ENCODE data around the gene DNAJC5. TPM values are rescaled to one million over a fixed set of nuclear protein-coding genes. Genes with fewer than 3 reads are reported as not detected.

The DNAJC5 gene
- total and polyA plus RNA-seq, 2 of the 8 experiments (the other 6 are each of a cell fraction or from before 2014, with no cell fraction given) = 19.2 to 31.2 TPM

DNA sequence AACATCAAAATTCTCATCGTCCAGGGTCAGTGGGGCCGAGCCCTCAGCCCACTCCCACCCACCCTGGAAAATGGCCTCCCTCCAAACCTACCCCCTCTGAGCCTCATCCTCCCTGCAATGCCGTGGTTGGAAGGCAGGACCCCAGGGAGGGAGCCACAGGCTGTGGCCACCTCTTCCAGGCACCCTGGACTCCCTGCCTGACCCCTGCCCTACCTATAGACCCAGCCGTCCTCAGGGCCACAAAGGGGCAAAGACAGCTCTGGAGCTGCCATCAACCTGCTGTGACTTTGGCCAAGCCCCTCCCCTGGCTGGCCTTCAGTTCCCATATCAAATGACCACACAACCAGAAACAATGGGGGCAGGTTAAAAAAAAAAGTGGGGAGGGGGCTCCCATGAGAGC, 63.5 kb downstream of the DNAJC5 start:
- Histone ChIP-seq H3K36me3 (ENCODE audit: control insufficient read depth in 2 of 4, insufficient read depth in 4 of 4, low read length in 3 of 4) (peaks cover 9 to 31% (median 22%) of the 10 kb centered on the region in 4 experiments; a peak in 6 of 8 replicates), H2BK12ac (ENCODE audit: low read depth, low read length) (peak overlapping the region; percentile 63; the same call in 1 of the 2 replicates), H4K5ac (ENCODE audit: insufficient read length, low read depth, low read length) (peak overlapping the region; percentile 70), H3K23me2 (ENCODE audit: low read depth, low read length) (peaks cover 8% of the 10 kb centered on the region; the same call in 1 of the 2 replicates), H3K14ac (ENCODE audit: insufficient read length) (no peak overlapping the region), H3K4ac (replicated peaks; ENCODE audit: insufficient read length, low read depth, low read length) (peak overlapping the region; percentile 78), H3K18ac (ENCODE audit: extremely low read depth, low read length) (no peak overlapping the region), H3K27ac (ENCODE audit: low read depth, low read length) (no peak overlapping the region), H3K4me3 (ENCODE audit: extremely low read depth in 1 of 4, insufficient read depth in 2 of 4, low read depth in 3 of 4, low read length in 4 of 4) (no peak overlapping the region), H4K20me1 (replicated peaks in 1 of 2; ENCODE audit: control insufficient read depth in 1 of 2, insufficient read depth in 2 of 2, low read length in 2 of 2) (peaks cover 10 to 15% of the 10 kb centered on the region in 2 experiments), H2AFZ (ENCODE audit: low read length) (no peak overlapping the region), H2BK120ac (replicated peaks; ENCODE audit: low read depth, low read length) (no peak overlapping the region), H3K9me3 (ENCODE audit: insufficient read depth in 2 of 2, low read depth in 1 of 2, low read length in 1 of 2) (peaks cover 3 to 12% of the 10 kb centered on the region in 2 experiments; a peak in 3 of 4 replicates), H3K79me1 (ENCODE audit: low read depth, low read length) (peaks cover 13% of the 10 kb centered on the region), H2BK20ac (ENCODE audit: low read length) (no peak overlapping the region; the same call in 1 of the 2 replicates), H3K4me1 (replicated peaks in 1 of 4; ENCODE audit: control insufficient read depth in 3 of 4, insufficient read depth in 4 of 4, low read length in 3 of 4) (peaks cover 0 to 19% (median 12%) of the 10 kb centered on the region in 4 experiments; a peak in 6 of 7 replicates), H4K91ac (replicated peaks; ENCODE audit: insufficient read length, low read length) (no peak overlapping the region), H2BK5ac (ENCODE audit: low read depth, low read length) (peak overlapping the region; percentile 58), H3K4me2 (ENCODE audit: insufficient read depth in 1 of 2, low read depth in 2 of 2, low read length in 2 of 2) (peak overlapping the region; percentile 33 to 61), H2BK15ac (ENCODE audit: low read length) (peak overlapping the region; percentile 46; the same call in 1 of the 2 replicates), H3K27me3 (replicated peaks in 1 of 4; ENCODE audit: control insufficient read depth in 3 of 4, extremely low read depth in 1 of 4, insufficient read depth in 3 of 4, low read length in 3 of 4) (no peaks in the 10 kb centered on the region), H3K23ac (ENCODE audit: insufficient read length) (no peak overlapping the region), H3K56ac (replicated peaks; ENCODE audit: insufficient read length, low read depth, low read length) (no peak overlapping the region), H3K9ac (replicated peaks in 1 of 4; ENCODE audit: extremely low read depth in 1 of 4, low read depth in 3 of 4, low read length in 3 of 4) (no peak overlapping the region), H4K8ac (ENCODE audit: extremely low read depth, insufficient read depth, low read length) (no peak overlapping the region), H2AK5ac (ENCODE audit: low read depth, low read length) (peak overlapping the region; percentile 53; the same call in 1 of the 2 replicates), H3K79me2 (ENCODE audit: control insufficient read depth in 1 of 2, insufficient read depth in 2 of 2, low read length in 2 of 2) (peaks cover 12 to 23% of the 10 kb centered on the region in 2 experiments; a peak in 3 of 4 replicates)
- 60% methylated on average over 3 of the region's 4 CpGs; no CpG with 5 or more reads in 1 of the 2 experiments for WGBS, 2 experiments (ENCODE audit: extremely low coverage in 1 of 2, insufficient coverage in 1 of 2, insufficient read length in 1 of 2, insufficient replicate concordance in 2 of 2, low coverage in 1 of 2, low lambda C conversion rate in 2 of 2, missing lambda C conversion rate in 1 of 2)
- CTCF ChIA-PET (ENCODE audit: partially characterized antibody) = interaction anchor here (0.8 to 1.2 kb wide), 3 partner anchors 16 to 49 kb away, joined by 4 to 6 read pairs (median 4); partner anchors contain the start of gene PRPF6
- no peak for DNase-seq (ENCODE audit: low read depth in 1 of 2, low spot score in 2 of 2)
- POLR2A ChIA-PET (ENCODE audit: partially characterized antibody) = interaction anchor here (0.6 to 2.0 kb wide), 4 partner anchors 10 to 22 kb away, joined by 3 to 11 read pairs (median 4); partner anchors contain the start of gene PRPF6
- FAIRE-seq = no peak
- TF ChIP-seq EGR1 (IDR thresholded peaks at IDR 0.05; ENCODE audit: borderline replicate concordance, low read depth, low read length) (no peak), SIX5 (IDR thresholded peaks at IDR 0.05; ENCODE audit: low read depth, low read length) (no peak), KDM5A (IDR thresholded peaks at IDR 0.05; ENCODE audit: low read length) (no peak), SUZ12 (IDR thresholded peaks at IDR 0.05; ENCODE audit: low read length) (no peak), TCF12 (IDR thresholded peaks at IDR 0.05; ENCODE audit: low read depth, low read length) (no peak), SP2 (IDR thresholded peaks at IDR 0.05; ENCODE audit: low read length) (no peak), JUND (IDR thresholded peaks at IDR 0.05; ENCODE audit: low read length) (no peak), BRCA1 (IDR thresholded peaks at IDR 0.05; ENCODE audit: low read depth, low read length) (no peak), BACH1 (IDR thresholded peaks at IDR 0.05; ENCODE audit: low read length) (no peak), TAF7 (optimal IDR thresholded peaks at IDR 0.05; ENCODE audit: borderline replicate concordance, low read depth, low read length) (no peak), GABPA (IDR thresholded peaks at IDR 0.05; ENCODE audit: borderline replicate concordance, insufficient read depth, low read length) (no peak), CBX8 (IDR thresholded peaks at IDR 0.05; ENCODE audit: borderline replicate concordance, low read depth, low read length) (no peak)
- TF ChIP-seq, protein P1, sequence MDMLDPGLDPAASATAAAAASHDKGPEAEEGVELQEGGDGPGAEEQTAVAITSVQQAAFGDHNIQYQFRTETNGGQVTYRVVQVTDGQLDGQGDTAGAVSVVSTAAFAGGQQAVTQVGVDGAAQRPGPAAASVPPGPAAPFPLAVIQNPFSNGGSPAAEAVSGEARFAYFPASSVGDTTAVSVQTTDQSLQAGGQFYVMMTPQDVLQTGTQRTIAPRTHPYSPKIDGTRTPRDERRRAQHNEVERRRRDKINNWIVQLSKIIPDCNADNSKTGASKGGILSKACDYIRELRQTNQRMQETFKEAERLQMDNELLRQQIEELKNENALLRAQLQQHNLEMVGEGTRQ (IDR thresholded peaks at IDR 0.05; ENCODE audit: low read length) = no peak

Measured in H1 (cell line).